ENCODE results near the gene AOPEP. TPM values are rescaled to one million over a fixed set of nuclear protein-coding genes. Genes with fewer than 3 reads are reported as not detected.

AOPEP gene
- total and polyA plus RNA-seq, 2 donors (not counting 3 experiments of a cell fraction or from before 2014, with no cell fraction given) = 20.2 to 41.6 TPM

DNA sequence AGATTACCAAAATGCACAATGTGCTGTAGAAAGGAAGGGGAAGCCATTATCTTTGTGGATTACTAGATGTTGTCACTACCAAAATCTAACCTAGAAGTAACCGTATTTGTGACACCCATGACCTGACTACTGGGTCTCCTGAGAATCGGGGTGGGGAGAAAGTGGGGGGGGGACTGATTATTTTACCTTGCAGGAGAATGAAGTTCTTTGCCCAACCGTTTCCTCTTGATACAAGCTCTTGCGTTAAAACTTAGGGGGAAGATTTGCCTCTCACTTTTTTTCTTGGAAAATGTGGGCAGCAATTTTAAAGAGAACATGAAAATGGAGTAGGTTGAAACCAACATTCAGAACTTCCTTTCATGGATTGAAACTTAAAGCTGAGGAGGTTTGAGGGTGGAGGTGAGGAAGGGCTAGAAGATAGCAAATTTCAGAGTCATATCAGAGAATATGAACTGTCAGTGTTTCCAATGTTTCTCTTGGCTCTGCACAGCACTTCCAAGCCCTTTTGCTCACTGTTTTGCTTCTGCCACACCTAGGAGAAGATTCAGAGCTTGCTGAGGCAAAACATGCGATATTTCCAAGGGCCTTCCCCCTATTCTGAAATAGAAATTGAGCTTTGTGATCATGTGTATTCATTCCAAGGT is 280.8 kb downstream of the AOPEP start:
- H4K20me1 ChIP-seq (replicated peaks; ENCODE audit: control insufficient read depth, extremely low read depth, insufficient read depth, low read length) = no peaks in the 10 kb centered on the region
- no peaks in the 10 kb centered on the region for H3K27me3 ChIP-seq (ENCODE audit: control insufficient read depth in 2 of 2, insufficient read depth in 2 of 2, low read length in 2 of 2)
- dilution Hi-C loops (cut with MboI; ENCODE audit: extremely low pct_ligation_motif_present, low sequenced_read_pairs) = no loop called here
- peak overlapping the region; percentile 35 for H3K27ac ChIP-seq (ENCODE audit: insufficient read depth, low read depth, low read length)
- ChIA-PET CTCF (interaction anchor here (0.6 to 2.8 kb wide), 14 partner anchors 10 to 338 kb away, joined by 3 to 12 read pairs (median 4); no protein-coding TSS in a partner anchor), POLR2A (no interaction called here)
- intact Hi-C loops (cut with micrococcal nuclease) = loop anchor here (1.0 to 5.0 kb wide), 6 partner anchors 17 to 325 kb away; no protein-coding TSS in a partner anchor
- peaks cover 6 to 7% of the 10 kb centered on the region in 2 experiments for H3K36me3 ChIP-seq (ENCODE audit: control insufficient read depth in 2 of 2, extremely low read depth in 1 of 2, insufficient read depth in 2 of 2, low read length in 2 of 2)
- peaks cover 13% of the 10 kb centered on the region for H3K79me2 ChIP-seq (ENCODE audit: control insufficient read depth, insufficient read depth, low read length)
- FAIRE-seq (no peak), DNase-seq (ENCODE audit: low read depth, low spot score) (peak; percentile 72)
- no TSS peak for BruUV-seq (replicated peaks)
- peaks cover 38% of the 10 kb centered on the region for H3K4me1 ChIP-seq (ENCODE audit: control insufficient read depth, extremely low read depth, insufficient read depth, low read length)
- peak overlapping the region; percentile 98 for H3K9ac ChIP-seq (replicated peaks; ENCODE audit: extremely low read depth, insufficient read depth, low read length)
- H3K4me2 ChIP-seq (ENCODE audit: insufficient read depth, low read length) = peak overlapping the region; percentile 73
- no peak overlapping the region for H2AFZ ChIP-seq (ENCODE audit: low read depth, low read length)
- no peaks in the 10 kb centered on the region for H3K9me3 ChIP-seq (replicated peaks; ENCODE audit: control insufficient read depth, insufficient read depth, low read length)
- H3K9me1 ChIP-seq (replicated peaks; ENCODE audit: control insufficient read depth, extremely low read depth, insufficient read depth, low read length) = no peaks in the 10 kb centered on the region
- no peak for TF ChIP-seq EZH2 (IDR thresholded peaks at IDR 0.05; ENCODE audit: borderline replicate concordance, low read depth, low read length, severe bottlenecking)
- no peak for TF ChIP-seq JUN (IDR thresholded peaks at IDR 0.05; ENCODE audit: borderline replicate concordance, insufficient read depth, insufficient read length, low read depth)
- TF ChIP-seq, protein P1, sequence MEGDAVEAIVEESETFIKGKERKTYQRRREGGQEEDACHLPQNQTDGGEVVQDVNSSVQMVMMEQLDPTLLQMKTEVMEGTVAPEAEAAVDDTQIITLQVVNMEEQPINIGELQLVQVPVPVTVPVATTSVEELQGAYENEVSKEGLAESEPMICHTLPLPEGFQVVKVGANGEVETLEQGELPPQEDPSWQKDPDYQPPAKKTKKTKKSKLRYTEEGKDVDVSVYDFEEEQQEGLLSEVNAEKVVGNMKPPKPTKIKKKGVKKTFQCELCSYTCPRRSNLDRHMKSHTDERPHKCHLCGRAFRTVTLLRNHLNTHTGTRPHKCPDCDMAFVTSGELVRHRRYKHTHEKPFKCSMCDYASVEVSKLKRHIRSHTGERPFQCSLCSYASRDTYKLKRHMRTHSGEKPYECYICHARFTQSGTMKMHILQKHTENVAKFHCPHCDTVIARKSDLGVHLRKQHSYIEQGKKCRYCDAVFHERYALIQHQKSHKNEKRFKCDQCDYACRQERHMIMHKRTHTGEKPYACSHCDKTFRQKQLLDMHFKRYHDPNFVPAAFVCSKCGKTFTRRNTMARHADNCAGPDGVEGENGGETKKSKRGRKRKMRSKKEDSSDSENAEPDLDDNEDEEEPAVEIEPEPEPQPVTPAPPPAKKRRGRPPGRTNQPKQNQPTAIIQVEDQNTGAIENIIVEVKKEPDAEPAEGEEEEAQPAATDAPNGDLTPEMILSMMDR (IDR thresholded peaks at IDR 0.05; ENCODE audit: extremely low read depth in 1 of 2, insufficient read depth in 1 of 2, low read depth in 1 of 2, low read length in 2 of 2) = no peak
- TF ChIP-seq FOS (IDR thresholded peaks at IDR 0.05; ENCODE audit: borderline replicate concordance, insufficient read depth, low read length) = no peak
- TF ChIP-seq GATA2 (IDR thresholded peaks at IDR 0.05; ENCODE audit: insufficient read depth, insufficient read length, low read depth, low read length) = no peak
- TF ChIP-seq, protein P2, sequence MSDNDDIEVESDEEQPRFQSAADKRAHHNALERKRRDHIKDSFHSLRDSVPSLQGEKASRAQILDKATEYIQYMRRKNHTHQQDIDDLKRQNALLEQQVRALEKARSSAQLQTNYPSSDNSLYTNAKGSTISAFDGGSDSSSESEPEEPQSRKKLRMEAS (IDR thresholded peaks at IDR 0.05; ENCODE audit: insufficient read depth, insufficient read length) = no peak
- no peak for TF ChIP-seq POLR2A (IDR thresholded peaks at IDR 0.05; ENCODE audit: low read depth, low read length)
- no peak for TF ChIP-seq MYC (IDR thresholded peaks at IDR 0.05; ENCODE audit: low read depth, low read length)
- no peak for TF ChIP-seq POLR2AphosphoS5 (IDR thresholded peaks at IDR 0.05; ENCODE audit: insufficient read depth, low read depth, low read length)
- H3K4me3 ChIP-seq (replicated peaks in 1 of 3; ENCODE audit: insufficient read depth in 1 of 3, low read depth in 1 of 3, low read length in 3 of 3) = peak overlapping the region in 2 of 3 experiments; percentile 27 to 97

Data from endothelial cell of umbilical vein (primary cell).